ENCODE data around the gene CCDC121. TPM values are rescaled to one million over a fixed set of nuclear protein-coding genes. Genes with fewer than 3 reads are reported as not detected.

Gene CCDC121
- total RNA-seq, 4 donors from 2014 or later, result 3.5 to 12.3 (median 7.3) TPM

DNA sequence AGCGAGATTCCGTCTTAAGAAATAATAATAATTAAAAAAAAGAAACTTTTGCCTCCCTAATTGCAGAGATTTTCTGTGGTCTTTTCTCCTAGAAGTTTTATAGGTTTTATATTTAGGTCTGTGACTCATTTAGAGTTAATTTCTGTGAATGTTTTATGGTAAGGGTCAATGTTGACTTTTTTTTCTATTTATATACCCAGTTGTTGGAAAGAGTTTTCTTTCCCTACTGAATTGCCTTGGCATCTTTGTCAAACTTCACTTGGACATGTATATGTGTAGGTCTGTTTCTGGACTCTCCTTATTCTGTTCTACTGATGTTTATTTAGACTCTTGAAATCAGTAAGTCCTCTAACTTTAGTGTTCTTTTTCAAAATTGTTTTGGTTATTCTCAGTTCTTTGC, 40.5 kb downstream of the CCDC121 start:
- Histone ChIP-seq H3K9me3 (peaks cover 0 to 21% of the 10 kb centered on the region in 2 donors), H3K27ac (no peak overlapping the region), H3K4me1 (peaks cover 10 to 11% of the 10 kb centered on the region in 2 donors), H3K4me3 (no peak overlapping the region), H3K36me3 (no peaks in the 10 kb centered on the region), H3K27me3 (no peaks in the 10 kb centered on the region)
- intact Hi-C loops (cut with DNase I; ENCODE audit: low total_unique reads), result no loop called here
- no peak for DNase-seq
- no peak for TF ChIP-seq POLR2A (IDR thresholded peaks at IDR 0.05)
- TF ChIP-seq, protein P1, sequence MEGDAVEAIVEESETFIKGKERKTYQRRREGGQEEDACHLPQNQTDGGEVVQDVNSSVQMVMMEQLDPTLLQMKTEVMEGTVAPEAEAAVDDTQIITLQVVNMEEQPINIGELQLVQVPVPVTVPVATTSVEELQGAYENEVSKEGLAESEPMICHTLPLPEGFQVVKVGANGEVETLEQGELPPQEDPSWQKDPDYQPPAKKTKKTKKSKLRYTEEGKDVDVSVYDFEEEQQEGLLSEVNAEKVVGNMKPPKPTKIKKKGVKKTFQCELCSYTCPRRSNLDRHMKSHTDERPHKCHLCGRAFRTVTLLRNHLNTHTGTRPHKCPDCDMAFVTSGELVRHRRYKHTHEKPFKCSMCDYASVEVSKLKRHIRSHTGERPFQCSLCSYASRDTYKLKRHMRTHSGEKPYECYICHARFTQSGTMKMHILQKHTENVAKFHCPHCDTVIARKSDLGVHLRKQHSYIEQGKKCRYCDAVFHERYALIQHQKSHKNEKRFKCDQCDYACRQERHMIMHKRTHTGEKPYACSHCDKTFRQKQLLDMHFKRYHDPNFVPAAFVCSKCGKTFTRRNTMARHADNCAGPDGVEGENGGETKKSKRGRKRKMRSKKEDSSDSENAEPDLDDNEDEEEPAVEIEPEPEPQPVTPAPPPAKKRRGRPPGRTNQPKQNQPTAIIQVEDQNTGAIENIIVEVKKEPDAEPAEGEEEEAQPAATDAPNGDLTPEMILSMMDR (IDR thresholded peaks at IDR 0.05), result no peak

DNA sequence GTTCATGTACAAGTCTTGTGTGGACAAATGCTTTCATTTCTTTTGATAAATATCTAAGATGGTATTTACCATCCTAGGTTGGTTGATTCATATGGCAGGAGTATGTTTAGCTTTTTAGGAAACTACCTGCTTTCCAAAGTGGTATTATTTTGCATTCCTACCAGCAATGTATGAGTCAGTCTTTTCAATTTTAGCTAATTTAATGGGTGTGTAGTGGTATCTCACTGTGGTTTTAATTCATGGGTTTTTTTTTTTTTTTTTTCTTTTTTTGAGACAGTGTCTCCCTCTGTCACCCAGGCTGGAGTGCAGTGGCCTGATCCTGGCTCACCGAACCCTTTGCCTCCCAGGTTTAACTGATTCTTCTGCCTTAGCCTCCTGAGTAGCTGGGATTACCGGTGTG, 41.8 kb downstream of the CCDC121 start:
- Histone ChIP-seq H3K36me3 (no peaks in the 10 kb centered on the region), H3K27me3 (no peaks in the 10 kb centered on the region), H3K27ac (no peak overlapping the region), H3K4me1 (peaks cover 10 to 11% of the 10 kb centered on the region in 2 donors), H3K4me3 (no peak overlapping the region), H3K9me3 (peaks cover 0 to 21% of the 10 kb centered on the region in 2 donors)
- intact Hi-C loops (cut with DNase I; ENCODE audit: low total_unique reads), result no loop called here
- no peak for TF ChIP-seq POLR2A (IDR thresholded peaks at IDR 0.05)
- TF ChIP-seq, protein P1 (IDR thresholded peaks at IDR 0.05), result no peak
- DNase-seq, result no peak

DNA sequence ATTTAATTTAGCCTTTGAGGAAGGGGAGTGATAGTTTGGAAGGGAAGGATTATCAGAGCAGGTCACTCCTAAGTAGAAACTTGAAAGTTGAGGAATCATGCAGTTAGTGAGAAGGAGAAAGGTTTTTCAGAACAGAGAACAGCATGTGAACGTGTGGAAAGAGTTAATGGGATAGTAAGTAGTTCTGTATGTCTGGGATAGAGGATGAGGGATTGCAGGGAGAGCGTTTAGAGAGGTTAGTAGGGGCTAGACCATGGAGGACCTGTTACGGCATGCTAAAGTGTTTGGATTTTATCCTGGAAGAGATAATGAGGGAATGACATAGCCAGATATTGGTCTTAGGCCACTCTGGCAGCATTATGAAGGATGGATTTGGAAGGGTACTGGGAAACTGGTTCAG, 44.2 kb downstream of the CCDC121 start:
- H3K27me3 ChIP-seq, result no peaks in the 10 kb centered on the region
- H3K27ac ChIP-seq, result no peak overlapping the region
- DNase-seq, result no peak
- intact Hi-C loops (cut with DNase I; ENCODE audit: low total_unique reads), result no loop called here
- peaks cover 0 to 7% of the 10 kb centered on the region in 2 donors for H3K9me3 ChIP-seq
- no peak for TF ChIP-seq POLR2A (IDR thresholded peaks at IDR 0.05)
- TF ChIP-seq, protein P1 (IDR thresholded peaks at IDR 0.05), result no peak
- H3K4me1 ChIP-seq, result peaks cover 10 to 11% of the 10 kb centered on the region in 2 donors
- no peak overlapping the region for H3K4me3 ChIP-seq
- H3K36me3 ChIP-seq, result no peaks in the 10 kb centered on the region

DNA sequence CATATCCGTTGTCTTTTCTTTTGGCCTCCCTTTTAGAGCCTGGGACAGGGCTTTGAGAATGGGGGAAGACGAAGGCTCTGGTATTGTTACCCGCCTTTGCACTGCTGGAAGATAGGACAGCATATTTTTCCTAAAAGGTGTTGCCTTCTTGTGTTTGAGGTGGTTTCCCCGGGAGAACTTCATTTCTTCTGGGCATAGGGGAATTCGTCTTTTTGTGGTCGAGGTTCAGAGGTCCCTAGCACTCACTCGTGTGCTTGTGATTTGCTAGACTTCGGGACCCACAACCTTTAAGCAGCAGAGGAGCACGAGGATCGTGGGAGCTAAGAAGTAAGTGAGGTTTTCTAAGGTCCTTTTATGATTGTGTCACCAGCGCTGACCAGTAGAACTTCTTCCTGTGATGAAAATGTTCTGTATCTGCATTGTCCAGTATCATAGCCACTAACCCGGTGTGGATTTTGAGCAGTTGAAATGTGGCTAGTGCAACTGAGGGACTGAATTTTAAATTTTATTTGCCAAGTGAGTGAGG, 45.4 kb downstream of the CCDC121 start:
- H3K9me3 ChIP-seq, result no peaks in the 10 kb centered on the region
- H3K27me3 ChIP-seq, result no peaks in the 10 kb centered on the region
- intact Hi-C loops (cut with DNase I; ENCODE audit: low total_unique reads), result no loop called here
- DNase-seq, result no peak
- no peaks in the 10 kb centered on the region for H3K36me3 ChIP-seq
- H3K4me3 ChIP-seq, result peak overlapping the region; percentile 52 to 68
- TF ChIP-seq, protein P1 (IDR thresholded peaks at IDR 0.05), result no peak
- TF ChIP-seq POLR2A (IDR thresholded peaks at IDR 0.05), result no peak
- H3K27ac ChIP-seq, result peak overlapping the region; percentile 47 to 74
- H3K4me1 ChIP-seq, result peaks cover 10 to 11% of the 10 kb centered on the region in 2 donors

DNA sequence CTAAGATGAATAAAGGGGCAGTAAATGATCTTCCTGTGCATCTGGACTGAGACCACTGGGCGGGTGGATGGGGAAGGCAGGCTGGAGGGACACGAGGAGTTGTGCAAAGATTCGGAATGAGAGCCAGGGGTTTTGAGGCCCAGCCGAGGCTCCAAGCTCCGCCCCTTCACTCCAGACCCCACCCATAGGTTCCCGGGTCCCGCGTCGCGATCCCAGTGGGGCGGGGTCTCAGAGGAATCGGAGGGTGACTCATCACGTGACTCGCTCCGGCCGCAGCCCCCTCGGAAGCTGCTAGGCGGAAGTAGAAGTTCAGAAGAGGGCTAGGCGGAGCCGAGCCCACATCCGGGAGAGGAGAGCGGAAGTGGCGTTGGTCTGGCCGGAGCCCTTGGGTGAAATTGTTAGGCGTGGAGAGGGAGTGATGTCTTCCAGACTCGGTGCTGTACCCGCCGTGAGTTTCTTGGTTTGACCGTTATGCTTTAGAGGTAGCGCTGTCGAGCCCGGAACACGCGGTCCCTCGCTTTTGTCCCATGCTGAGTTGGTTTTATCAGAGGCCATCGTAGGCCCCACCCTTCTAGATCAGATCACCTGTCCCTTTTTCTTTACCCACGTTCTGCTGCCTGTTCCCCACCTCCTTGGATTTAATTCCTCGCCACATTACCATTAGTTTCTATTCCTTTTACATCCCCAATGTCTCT, 46.0 kb downstream of the CCDC121 start, which contains the start of gene ZNF512:
TSS of gene ZNF512 (plus strand) at position 348 of the 695 bp plus-strand sequence. CDS start at position 419, 71 bp downstream.
- DNase-seq, result peak; percentile 94 to 96
- H3K27ac ChIP-seq, result peak within 1 kb of the TSS; percentile 47 to 74
- intact Hi-C loops (cut with DNase I; ENCODE audit: low total_unique reads), result no loop called here
- H3K9me3 ChIP-seq, result peaks cover 0 to 2% of the 10 kb centered on the region in 2 donors
- peaks cover 10 to 11% of the 10 kb centered on the region in 2 donors for H3K4me1 ChIP-seq
- TF ChIP-seq, protein P1 (IDR thresholded peaks at IDR 0.05), result no peak
- TF ChIP-seq POLR2A (IDR thresholded peaks at IDR 0.05), result peak; percentile 8 to 57
- no peaks in the 10 kb centered on the region for H3K27me3 ChIP-seq
- H3K4me3 ChIP-seq, result peak within 1 kb of the TSS; percentile 52 to 68
- H3K36me3 ChIP-seq, result no peaks in the 10 kb centered on the region

All from uterus (tissue), 4 donors.